HG03064 (cell line): ENCODE measurements around the gene KRT77.

Experiments used
- ATAC-seq: cut with Tn5 transposase; IDR thresholded peaks from one replicate; pipeline ENCODE4 v1.9.1; 2021; ENCODE audit warnings: low read depth; ENCODE audit not compliant: unreplicated experiment

Gene KRT77

GRCh38 chr12:52694151-52694550 lies 9.2 kb downstream of the KRT77 start:
- no peak for ATAC-seq

DNA sequence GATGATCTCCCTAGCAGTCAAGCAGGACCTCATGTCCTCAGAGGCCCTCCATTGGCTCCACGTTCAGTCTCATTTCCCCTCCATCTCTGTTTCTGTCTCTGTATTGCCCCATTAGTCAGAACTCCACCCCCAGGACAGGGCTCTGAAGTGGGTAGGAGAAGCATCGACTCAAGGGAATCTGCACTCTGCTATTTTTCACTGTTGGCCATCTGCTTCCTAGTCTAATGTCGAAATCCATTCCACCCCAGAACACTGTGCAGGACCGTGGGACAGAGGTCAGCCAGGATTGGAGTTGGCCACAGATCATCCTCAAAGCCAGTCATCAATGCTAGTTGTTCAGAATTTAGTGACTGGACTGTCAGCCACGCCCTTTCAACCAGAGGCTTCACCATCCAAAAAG lies 10.1 kb downstream of the KRT77 start:
- no peak for ATAC-seq

DNA sequence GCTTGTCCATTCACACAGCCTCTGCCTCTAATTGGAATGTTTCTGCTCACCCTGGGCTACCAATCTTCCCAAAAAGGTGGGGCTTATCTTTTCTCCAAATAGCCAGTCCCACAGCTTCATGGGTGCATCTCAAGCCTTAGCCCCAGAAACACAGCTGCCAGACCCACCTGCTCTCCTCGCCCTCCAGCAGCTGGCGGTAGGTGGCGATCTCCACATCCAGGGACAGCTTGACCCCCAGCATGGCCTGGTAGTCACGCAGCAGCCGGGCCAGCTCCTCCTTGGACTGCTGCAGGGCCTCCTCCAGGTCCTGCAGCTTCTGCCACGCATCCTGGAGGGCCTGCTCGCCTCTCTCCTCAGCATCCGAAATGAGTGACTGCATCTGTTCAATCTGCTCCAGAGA lies 11.1 kb downstream of the KRT77 start:
- no peak for ATAC-seq

GRCh38 chr12:52691841-52692150 lies 11.5 kb downstream of the KRT77 start:
- no peak for ATAC-seq

DNA sequence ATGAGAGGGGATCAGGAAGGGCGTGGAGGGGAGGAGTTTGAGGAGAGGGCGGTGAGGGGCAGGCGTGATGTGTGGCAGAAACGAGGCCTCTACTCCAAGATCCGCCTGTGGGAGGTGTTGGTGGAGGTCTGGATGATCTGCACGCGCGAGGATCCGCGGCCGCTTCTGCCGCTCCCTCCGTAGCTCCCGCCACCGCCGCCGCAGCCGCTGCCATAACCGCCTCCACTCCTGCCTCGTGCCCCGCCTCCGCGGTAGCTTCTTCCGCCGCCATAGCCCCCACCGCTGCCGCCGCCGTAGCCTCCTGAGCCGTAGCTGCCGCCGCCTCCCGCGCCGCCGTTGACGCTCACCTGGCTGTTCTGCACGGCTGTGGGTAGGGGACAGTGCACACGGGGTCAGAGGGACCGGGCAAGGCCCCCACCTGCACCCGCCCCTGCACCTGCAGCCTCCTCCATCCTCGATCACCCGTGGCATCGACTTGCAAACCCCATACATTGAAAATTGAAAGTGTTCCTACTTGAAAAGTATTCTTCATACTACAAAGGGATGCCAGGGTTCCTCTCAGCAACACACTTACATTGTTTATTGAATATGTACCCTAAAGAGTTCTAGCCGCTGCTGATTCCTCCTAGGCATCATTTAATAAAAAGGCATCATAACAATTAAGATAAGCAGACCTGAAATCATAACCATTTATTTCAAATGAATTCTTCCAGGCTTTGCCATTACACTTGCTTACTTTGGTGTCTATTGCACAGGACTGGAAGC lies 12.1 kb downstream of the KRT77 start:
- no peak for ATAC-seq

DNA sequence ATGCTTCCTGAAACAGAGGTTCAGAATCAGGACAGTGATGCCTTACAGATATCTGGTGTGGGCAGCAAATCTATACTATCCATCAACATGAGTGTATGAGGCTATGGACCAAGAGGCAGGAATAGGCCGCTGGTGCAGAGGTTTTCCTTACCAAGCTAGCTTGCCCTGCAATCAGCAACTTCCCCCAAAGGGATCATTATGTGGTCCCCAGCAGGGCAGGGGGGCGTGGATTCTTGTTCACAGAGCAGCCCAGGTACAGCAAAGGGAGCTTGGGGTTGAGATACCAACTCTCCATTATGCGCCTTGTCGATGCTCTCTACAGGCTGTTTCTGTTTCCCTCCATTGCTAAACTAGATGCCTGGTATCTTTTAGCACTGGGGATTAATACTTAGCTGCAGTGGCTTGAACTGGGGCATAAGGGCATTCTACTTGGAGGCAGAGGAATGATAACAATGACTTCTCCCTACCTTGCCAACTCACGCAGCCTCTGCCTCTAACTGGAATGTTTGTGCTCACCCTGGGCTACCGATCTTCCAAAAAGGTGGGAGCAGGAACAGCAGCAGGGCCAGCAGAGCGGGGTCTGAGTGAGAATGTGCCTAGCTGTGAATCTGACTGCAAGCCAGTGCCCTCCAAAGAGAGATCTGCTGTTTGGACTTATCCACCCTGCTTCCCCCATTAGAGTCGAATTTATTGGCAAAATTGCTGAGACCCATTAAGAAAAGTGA lies 12.8 kb downstream of the KRT77 start:
- ATAC-seq: no peak

GRCh38 chr12:52689936-52690335 lies 13.4 kb downstream of the KRT77 start:
- no peak for ATAC-seq

DNA sequence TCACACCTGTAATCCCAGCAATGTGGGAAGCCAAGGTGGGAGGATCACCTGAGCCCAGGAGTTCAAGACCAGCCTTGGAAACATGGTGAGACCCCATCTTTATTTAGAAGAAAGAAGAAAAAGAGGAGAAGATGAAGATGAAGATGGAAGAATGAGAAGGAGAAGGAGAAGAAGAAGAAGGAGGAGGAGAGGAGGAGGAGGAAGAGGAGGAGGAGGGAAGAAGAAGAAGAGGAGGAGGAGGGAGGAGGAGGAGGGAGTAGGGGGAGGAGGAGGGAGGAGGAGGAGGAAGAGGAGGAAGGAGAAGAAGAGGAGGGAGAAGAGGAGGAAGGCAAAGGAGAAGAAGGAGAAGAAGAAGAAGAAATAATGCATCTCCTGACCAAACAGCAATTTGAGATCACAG lies 14.1 kb downstream of the KRT77 start:
- ATAC-seq: no peak

DNA sequence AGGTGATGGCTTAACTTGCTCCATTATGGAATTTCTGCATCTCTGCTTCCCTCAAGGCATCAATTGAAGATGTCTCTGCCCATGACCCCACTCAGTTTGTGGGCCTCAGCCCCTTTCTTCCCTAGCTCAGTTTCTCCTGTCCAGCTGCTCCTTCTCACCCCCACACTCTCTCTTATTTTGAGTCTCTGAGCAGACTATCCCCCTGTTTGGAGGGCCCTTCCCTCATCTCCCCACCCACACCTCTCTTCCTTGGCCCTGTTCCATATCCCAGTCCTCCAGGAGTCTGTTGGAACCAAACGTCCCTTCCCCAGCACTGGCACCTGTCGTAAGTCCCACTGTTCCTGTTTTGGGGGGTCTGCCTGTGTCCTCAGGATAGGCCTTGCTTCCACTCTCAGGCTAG lies 14.8 kb downstream of the KRT77 start:
- no peak for ATAC-seq

GRCh38 chr12:52687497-52688385 lies 15.6 kb downstream of the KRT77 start:
- ATAC-seq: no peak

- no peak for ATAC-seq
Observed at GRCh38 chr12:52686756-52687487, 16.4 kb downstream of the KRT77 start.

- ATAC-seq: no peak
Observed at GRCh38 chr12:52686063-52686462, 17.3 kb downstream of the KRT77 start.

DNA sequence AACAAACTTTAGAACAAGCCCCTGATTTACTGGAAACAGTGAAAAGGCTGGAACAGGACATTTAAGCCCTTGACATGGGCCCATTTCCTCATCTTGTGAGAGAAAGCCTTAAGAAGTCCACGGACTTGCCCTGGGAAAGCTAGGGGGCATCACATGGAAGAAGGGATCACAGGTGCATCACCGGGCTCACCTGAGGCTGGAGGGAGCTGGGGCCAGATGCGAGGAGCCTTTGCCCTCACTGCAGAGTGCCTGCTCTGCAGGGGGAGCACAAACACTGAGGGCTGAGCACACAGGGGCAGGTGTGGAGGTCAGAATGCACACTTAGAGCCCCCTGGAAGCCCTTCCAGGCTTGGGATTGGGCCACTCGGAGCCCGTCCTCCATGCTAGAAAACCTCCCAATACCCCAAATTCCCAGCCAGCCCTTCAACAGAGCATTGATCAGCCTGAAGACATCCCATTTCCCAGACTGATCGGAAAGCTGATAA lies 17.9 kb downstream of the KRT77 start:
- ATAC-seq: no peak

GRCh38 chr12:52684431-52684830 lies 18.9 kb downstream of the KRT77 start:
- ATAC-seq: no peak

DNA sequence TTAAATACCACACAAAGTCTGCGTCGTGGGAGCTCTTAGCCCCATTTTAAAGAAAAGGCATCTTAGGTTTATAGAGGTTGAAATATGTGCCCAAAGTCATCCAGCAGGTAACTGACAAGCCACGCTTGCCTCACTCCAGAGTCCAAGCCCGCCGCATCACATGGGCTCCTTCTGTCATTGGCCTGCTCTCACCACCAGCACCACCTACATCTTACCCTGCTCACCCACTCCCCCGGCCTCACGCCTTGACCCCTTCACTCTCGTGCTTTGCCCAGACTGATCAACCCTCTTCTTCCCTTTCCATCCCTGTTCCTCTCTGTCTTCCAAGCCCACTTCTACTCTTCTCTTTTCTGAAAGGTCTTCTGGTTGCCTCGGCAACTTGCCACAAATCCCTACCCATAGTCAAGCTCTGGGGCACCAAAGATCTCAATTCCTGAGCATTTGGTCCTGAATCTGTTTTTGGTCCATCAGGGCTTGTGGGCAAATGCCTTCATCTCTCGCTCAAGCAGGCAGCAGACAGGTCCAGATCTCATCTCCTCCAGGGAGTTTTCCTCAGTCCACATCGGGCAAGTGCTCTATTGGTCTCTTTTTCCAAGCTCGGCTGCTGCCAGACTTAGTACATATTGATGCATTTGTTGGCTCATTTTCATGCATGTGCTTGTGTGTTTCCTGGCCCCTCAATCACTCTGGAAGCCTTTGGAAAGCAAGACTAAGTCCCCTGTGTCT lies 19.6 kb downstream of the KRT77 start:
- ATAC-seq: no peak

DNA sequence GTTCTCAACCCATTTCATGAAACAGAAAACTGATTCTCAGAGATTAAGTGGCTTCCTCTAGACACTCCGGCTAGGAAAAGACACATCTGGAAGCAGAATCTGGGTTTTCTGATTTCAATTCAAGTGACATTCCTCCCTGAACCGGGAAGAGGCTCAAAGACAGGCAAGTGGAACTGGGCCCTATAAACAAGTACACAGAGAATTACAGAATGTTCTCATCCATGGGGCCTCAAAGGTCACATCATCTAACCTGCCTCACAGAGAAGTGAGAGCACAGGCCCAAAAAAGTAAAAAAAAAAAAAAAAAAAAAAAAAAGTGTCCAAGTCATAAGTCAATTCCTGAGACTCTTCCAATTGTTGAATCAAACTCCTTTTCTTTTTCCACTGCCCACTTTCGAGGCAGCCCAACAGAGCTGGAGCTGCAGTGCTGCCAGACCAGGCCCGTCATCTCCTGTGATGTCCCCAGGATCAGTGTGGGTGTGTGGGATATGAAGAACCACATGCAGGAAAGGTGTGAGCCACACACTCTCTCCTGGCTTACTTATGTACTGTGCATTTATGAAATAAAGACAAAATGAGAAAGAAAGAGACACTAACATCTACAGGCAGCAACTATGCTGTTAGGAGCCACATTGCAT lies 20.3 kb downstream of the KRT77 start:
- no peak for ATAC-seq

DNA sequence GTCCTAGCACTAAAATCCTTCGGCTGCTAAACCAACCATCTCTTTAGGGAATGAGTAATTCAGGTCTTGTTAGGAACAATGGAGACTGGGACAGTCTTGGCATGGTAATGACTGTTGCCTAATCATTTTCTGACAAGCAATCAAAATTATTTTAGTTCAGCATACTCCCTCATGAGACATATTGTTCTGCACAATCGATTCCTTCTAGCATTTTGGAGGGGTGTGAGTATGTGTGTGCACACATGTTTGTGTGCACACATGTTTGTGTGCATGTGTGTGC lies 21.0 kb downstream of the KRT77 start:
- no peak for ATAC-seq

- no peak for ATAC-seq
Observed at GRCh38 chr12:52681526-52682380, 21.6 kb downstream of the KRT77 start.

GRCh38 chr12:52680363-52680762 lies 23.0 kb downstream of the KRT77 start, which contains the start of gene KRT1:
TSS of gene KRT1 (minus strand) at chr12:52680407. CDS start at chr12:52680348, 59 bp downstream.
- ATAC-seq: no peak
